H1 (cell line): ENCODE measurements around the gene SLC1A2. TPM values are rescaled to one million over a fixed set of nuclear protein-coding genes. Genes with fewer than 3 reads are reported as not detected.

Experiments used
- CTCF ChIA-PET: fragments of 300-600 bp; sonication (Branson Sonifier 250); formaldehyde crosslinking; loops from one replicate; lab custom pipeline; 2021; ENCODE audit not compliant: partially characterized antibody; lab: Charles Lee
- POLR2A ChIA-PET: fragments of 300-600 bp; sonication (Branson Sonifier 250); formaldehyde crosslinking; loops from one replicate; lab custom pipeline; 2021; ENCODE audit warnings: inconsistent platforms; ENCODE audit not compliant: partially characterized antibody; lab: Charles Lee
- DNase-seq, 2 experiments: peaks; one replicate each; pipeline versions ENCODE4 v3.0.0 to v3.0.0-alpha.2; 2010 to 2022; ENCODE audit warnings: low spot score in 2 of 2, low read depth in 1 of 2, mixed read lengths in 1 of 2
- FAIRE-seq: peaks from 2 replicates; lab custom pipeline; 2011; peaks lifted over from hg19 to GRCh38; lab: Jason Lieb, UNC
- H2AFZ ChIP-seq: 2 replicates; pipeline ENCODE4 v1.8.1; 2012; ENCODE audit warnings: low read length, inconsistent platforms
- H2AK5ac ChIP-seq: 2 replicates; pipeline ENCODE4 v1.6.1; 2013; ENCODE audit warnings: low read depth, low read length
- H2BK120ac ChIP-seq: replicated peaks from 2 replicates; pipeline ENCODE3; 2013; ENCODE audit warnings: low read depth, low read length, inconsistent platforms
- H2BK12ac ChIP-seq: 2 replicates; pipeline ENCODE4 v1.6.1; 2013; ENCODE audit warnings: low read depth, low read length
- H2BK15ac ChIP-seq: 2 replicates; pipeline ENCODE4 v1.6.1; 2013; ENCODE audit warnings: low read length
- H2BK20ac ChIP-seq: 2 replicates; pipeline ENCODE4 v1.6.1; 2013; ENCODE audit warnings: low read length
- H2BK5ac ChIP-seq: 2 replicates; pipeline ENCODE4 v1.6.1; 2013; ENCODE audit warnings: low read depth, low read length
- H3K14ac ChIP-seq: 2 replicates; pipeline ENCODE4 v1.6.1; 2013; ENCODE audit warnings: inconsistent platforms; ENCODE audit not compliant: insufficient read length
- H3K18ac ChIP-seq: 2 replicates; pipeline ENCODE4 v1.6.1; 2013; ENCODE audit warnings: low read length; ENCODE audit errors: extremely low read depth
- H3K23ac ChIP-seq: 2 replicates; pipeline ENCODE4 v1.6.1; 2013; ENCODE audit warnings: inconsistent platforms; ENCODE audit not compliant: insufficient read length
- H3K23me2 ChIP-seq: 2 replicates; pipeline ENCODE4 v1.6.1; 2013; ENCODE audit warnings: low read depth, low read length
- H3K27ac ChIP-seq: 2 replicates; pipeline ENCODE4 v1.6.1; 2011; ENCODE audit warnings: low read depth, low read length, inconsistent platforms
- H3K27me3 ChIP-seq, 4 experiments: replicated peaks in 1 of 4; 1 replicate in 1 of 4; 2 replicates in 3 of 4; pipeline versions ENCODE4 v1.6.1 to v1.8.1; 2011 to 2013; ENCODE audit warnings: low read length in 3 of 4, mild to moderate bottlenecking in 3 of 4, inconsistent platforms in 2 of 4, mixed read lengths in 2 of 4, moderate library complexity in 1 of 4; ENCODE audit not compliant: control insufficient read depth in 3 of 4, insufficient read depth in 3 of 4; ENCODE audit errors: extremely low read depth in 1 of 4
- H3K36me3 ChIP-seq, 4 experiments: 2 replicates each; pipeline versions ENCODE4 v1.6.1 to v1.8.1; 2011 to 2013; ENCODE audit warnings: mild to moderate bottlenecking in 4 of 4, low read length in 3 of 4, moderate library complexity in 2 of 4, control low read depth in 1 of 4, inconsistent platforms in 1 of 4; ENCODE audit not compliant: insufficient read depth in 4 of 4, control insufficient read depth in 2 of 4
- H3K4ac ChIP-seq: replicated peaks from 2 replicates; pipeline ENCODE3; 2013; ENCODE audit warnings: low read length, low read depth, mixed read lengths, inconsistent platforms; ENCODE audit not compliant: insufficient read length
- H3K4me1 ChIP-seq, 4 experiments: replicated peaks in 1 of 4; 1 replicate in 1 of 4; 2 replicates in 3 of 4; pipeline versions ENCODE4 v1.6.1 to v1.8.1; 2011 to 2013; ENCODE audit warnings: low read length in 3 of 4, inconsistent platforms in 2 of 4, mixed read lengths in 1 of 4; ENCODE audit not compliant: insufficient read depth in 4 of 4, control insufficient read depth in 3 of 4
- H3K4me2 ChIP-seq, 2 experiments: 2 replicates each; pipeline versions ENCODE4 v1.6.1 to v1.8.1; 2011 to 2013; ENCODE audit warnings: low read depth in 2 of 2, low read length in 2 of 2, control low read depth in 1 of 2, inconsistent platforms in 1 of 2, mild to moderate bottlenecking in 1 of 2; ENCODE audit not compliant: insufficient read depth in 1 of 2
- H3K4me3 ChIP-seq, 4 experiments: fragments of 200-600, 300-600 bp in 1 of 4; sonication (generic), shearing (Covaris generic), sonication (Bioruptor Twin) in 1 of 4; 2 replicates each; pipeline versions ENCODE4 v1.5.1 to v1.8.1; 2011 to 2016; ENCODE audit warnings: low read length in 4 of 4, low read depth in 3 of 4, control low read depth in 2 of 4, inconsistent platforms in 2 of 4, mild to moderate bottlenecking in 2 of 4, mixed read lengths in 1 of 4, moderate library complexity in 1 of 4; ENCODE audit not compliant: insufficient read depth in 2 of 4; ENCODE audit errors: extremely low read depth in 1 of 4
- H3K56ac ChIP-seq: replicated peaks from 2 replicates; pipeline ENCODE3; 2013; ENCODE audit warnings: low read depth, mild to moderate bottlenecking, mixed read lengths, low read length, inconsistent platforms; ENCODE audit not compliant: insufficient read length
- H3K79me1 ChIP-seq: 2 replicates; pipeline ENCODE4 v1.6.1; 2013; ENCODE audit warnings: low read depth, low read length, control low read depth
- H3K79me2 ChIP-seq, 2 experiments: 2 replicates each; pipeline versions ENCODE4 v1.6.1 to v1.8.1; 2012 to 2013; ENCODE audit warnings: low read length in 2 of 2, mild to moderate bottlenecking in 2 of 2, inconsistent platforms in 1 of 2; ENCODE audit not compliant: insufficient read depth in 2 of 2, control insufficient read depth in 1 of 2
- H3K9ac ChIP-seq, 4 experiments: replicated peaks in 1 of 4; 1 replicate in 1 of 4; 2 replicates in 3 of 4; pipeline versions ENCODE4 v1.6.1 to v1.8.1; 2011 to 2013; ENCODE audit warnings: low read depth in 3 of 4, low read length in 3 of 4, control low read depth in 2 of 4, mild to moderate bottlenecking in 2 of 4, moderate library complexity in 2 of 4, inconsistent platforms in 1 of 4; ENCODE audit errors: extremely low read depth in 1 of 4
- H3K9me3 ChIP-seq, 2 experiments: 2 replicates each; pipeline versions ENCODE4 v1.6.1 to v1.8.1; 2012 to 2013; ENCODE audit warnings: mild to moderate bottlenecking in 2 of 2, moderate library complexity in 2 of 2, control low read depth in 1 of 2, inconsistent platforms in 1 of 2, low read depth in 1 of 2, low read length in 1 of 2, mixed read lengths in 1 of 2; ENCODE audit not compliant: insufficient read depth in 2 of 2
- H4K20me1 ChIP-seq, 2 experiments: replicated peaks in 1 of 2; 2 replicates each; pipeline versions ENCODE3 to v1.8.1; 2011 to 2013; ENCODE audit warnings: inconsistent platforms in 2 of 2, low read length in 2 of 2, mild to moderate bottlenecking in 1 of 2; ENCODE audit not compliant: insufficient read depth in 2 of 2, control insufficient read depth in 1 of 2
- H4K5ac ChIP-seq: 2 replicates; pipeline ENCODE4 v1.6.1; 2013; ENCODE audit warnings: low read length, low read depth, mixed read lengths, inconsistent platforms; ENCODE audit not compliant: insufficient read length
- H4K8ac ChIP-seq: 2 replicates; pipeline ENCODE4 v1.8.0; 2013; ENCODE audit warnings: mild to moderate bottlenecking, moderate library complexity, low read length, inconsistent platforms; ENCODE audit not compliant: insufficient read depth; ENCODE audit errors: extremely low read depth
- H4K91ac ChIP-seq: replicated peaks from 2 replicates; pipeline ENCODE3; 2013; ENCODE audit warnings: low read length, mixed read lengths, inconsistent platforms; ENCODE audit not compliant: insufficient read length
- BACH1 ChIP-seq: IDR thresholded peaks from 2 replicates; pipeline ENCODE4 v1.6.1; 2012; ENCODE audit warnings: low read length, improper control_type of control experiment
- CHD1 ChIP-seq: IDR thresholded peaks from 2 replicates; pipeline ENCODE4 v1.6.1; 2012; ENCODE audit warnings: low read depth, low read length, improper control_type of control experiment
- E2F6 ChIP-seq: IDR thresholded peaks from 2 replicates; pipeline ENCODE4 v1.6.1; 2012; ENCODE audit warnings: inconsistent platforms
- EP300 ChIP-seq, 2 experiments: IDR thresholded peaks; 1 replicate in 1 of 2; 2 replicates in 1 of 2; pipeline ENCODE4 v1.6.1; 2011 to 2012; ENCODE audit warnings: low read depth in 2 of 2, low read length in 2 of 2, mild to moderate bottlenecking in 2 of 2, borderline replicate concordance in 1 of 2, inconsistent platforms in 1 of 2, moderate library complexity in 1 of 2
- JUN ChIP-seq: IDR thresholded peaks from 2 replicates; pipeline ENCODE4 v1.6.1; 2011; ENCODE audit warnings: low read depth, mild to moderate bottlenecking, improper control_type of control experiment, low read length
- KDM5A ChIP-seq: fragments of 200-600 bp; IDR thresholded peaks from 2 replicates; pipeline ENCODE4 v1.7.1; 2012; ENCODE audit warnings: mild to moderate bottlenecking, low read length, inconsistent platforms, mixed read lengths
- MAX ChIP-seq: IDR thresholded peaks from 2 replicates; pipeline ENCODE4 v1.6.1; 2012; ENCODE audit warnings: inconsistent platforms
- NANOG ChIP-seq: IDR thresholded peaks from 2 replicates; pipeline ENCODE4 v1.6.1; 2011; ENCODE audit warnings: low read length, low read depth, mild to moderate bottlenecking, inconsistent platforms; ENCODE audit not compliant: insufficient read depth, poor library complexity, severe bottlenecking
- SAP30 ChIP-seq: fragments of 300-600 bp; sonication (generic); IDR thresholded peaks from 2 replicates; pipeline ENCODE4 v1.7.1; 2012; ENCODE audit warnings: low read length, moderate library complexity, mild to moderate bottlenecking, inconsistent platforms; ENCODE audit not compliant: insufficient read depth, insufficient replicate concordance
- SP2 ChIP-seq: IDR thresholded peaks from 2 replicates; pipeline ENCODE4 v1.6.1; 2012; ENCODE audit warnings: mild to moderate bottlenecking, low read length, inconsistent platforms
- SUZ12 ChIP-seq: fragments of 200-600 bp; sonication (generic); IDR thresholded peaks from 2 replicates; pipeline ENCODE4 v1.6.1; 2012; ENCODE audit warnings: mild to moderate bottlenecking, inconsistent platforms, low read length, moderate library complexity, mixed read lengths
- TCF12 ChIP-seq: IDR thresholded peaks from 2 replicates; pipeline ENCODE4 v1.6.1; 2011; ENCODE audit warnings: low read depth, mild to moderate bottlenecking, low read length
- WGBS, 2 experiments: shearing (Covaris generic) in 1 of 2; methylation state at CpG; one replicate each; pipeline versions ENCODE4 v1.1.6 to v1.1.7; 2013 to 2015; ENCODE audit warnings: low lambda C conversion rate in 2 of 2, mixed read lengths in 2 of 2, inconsistent platforms in 1 of 2, low coverage in 1 of 2, missing lambda C conversion rate in 1 of 2; ENCODE audit not compliant: insufficient replicate concordance in 2 of 2, insufficient coverage in 1 of 2, insufficient read length in 1 of 2; ENCODE audit errors: extremely low coverage in 1 of 2, missing lambda C conversion rate in 1 of 2; 5-methylcytosine and 5-hydroxymethylcytosine counted together
- polyA plus RNA-seq, 7 experiments: library from polyadenylated mRNA; depleted of rRNA in 3 of 7; stranded (reverse) in 5 of 7; unstranded in 2 of 7; fragments of >200 nt in 5 of 7; fragments of 200-250 nt in 2 of 7; gene quantifications; 1 replicate in 5 of 7; 2 replicates in 1 of 7; 4 replicates in 1 of 7; pipeline versions ENCODE4 v1.2.1 to v1.2.3, GENCODE V29; 2011 to 2013; ENCODE audit warnings: missing spikeins in 2 of 7, mixed read lengths in 2 of 7
- total RNA-seq: library from RNA; stranded (reverse); fragmentation: NEBNext Ultra II Directional; extraction: Animal tissue kit (Norgen Biotek cat#: 25700); gene quantifications from 2 replicates; pipeline ENCODE4 v1.2.1, GENCODE V29; 2021

Gene SLC1A2
- total and polyA plus RNA-seq, 2 of the 8 experiments (the other 6 are each of a cell fraction or from before 2014, with no cell fraction given): 0.57 to 1.2 TPM

DNA sequence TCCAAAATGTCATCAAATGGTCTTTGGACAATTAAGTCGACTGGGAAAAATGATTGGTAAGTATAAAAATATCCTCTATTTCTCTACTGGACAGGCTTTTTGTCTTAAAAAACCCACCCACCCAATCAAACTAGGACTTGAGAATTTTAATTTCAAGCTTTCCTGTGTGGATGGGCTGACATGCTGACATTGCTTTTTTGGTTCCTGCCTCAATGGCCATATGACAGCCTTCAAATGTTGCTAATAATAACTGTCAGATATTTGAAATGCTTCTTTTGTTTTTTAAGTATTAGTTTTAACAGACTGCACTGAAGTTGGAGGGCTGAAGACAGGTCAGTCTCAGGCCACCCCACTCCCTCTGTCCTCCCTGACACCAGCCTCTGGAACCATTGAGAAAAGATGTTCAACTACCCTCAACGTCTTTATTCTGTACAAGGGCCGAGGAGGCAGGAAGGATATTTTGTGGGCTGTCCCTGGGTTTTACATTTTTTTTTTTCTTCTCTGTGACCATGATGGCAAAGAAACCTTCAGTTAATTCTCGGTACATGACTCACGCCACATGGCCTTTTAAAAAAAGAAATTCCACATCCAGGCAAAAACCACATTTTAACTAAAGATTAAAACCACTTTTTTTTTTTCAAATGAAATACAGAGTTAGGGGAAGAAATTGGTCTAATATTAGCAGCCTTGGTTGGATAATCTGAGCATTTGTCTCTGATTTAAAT lies 130.4 kb downstream of the SLC1A2 start:
- Histone ChIP-seq H4K5ac (no peak overlapping the region), H2AFZ (no peak overlapping the region), H4K91ac (no peak overlapping the region), H3K23me2 (no peaks in the 10 kb centered on the region), H4K20me1 (no peaks in the 10 kb centered on the region), H3K79me2 (no peaks in the 10 kb centered on the region), H3K79me1 (no peaks in the 10 kb centered on the region), H3K4me3 (no peak overlapping the region), H3K4me1 (no peaks in the 10 kb centered on the region; a peak in 1 of 7 replicates), H2BK120ac (no peak overlapping the region), H3K4ac (no peak overlapping the region), H3K9me3 (no peaks in the 10 kb centered on the region), H3K9ac (no peak overlapping the region), H2BK12ac (no peak overlapping the region), H2BK5ac (no peak overlapping the region), H2BK15ac (no peak overlapping the region), H3K23ac (no peak overlapping the region), H3K27me3 (no peaks in the 10 kb centered on the region), H3K56ac (no peak overlapping the region), H3K36me3 (no peaks in the 10 kb centered on the region), H2AK5ac (no peak overlapping the region), H4K8ac (no peak overlapping the region), H2BK20ac (no peak overlapping the region), H3K4me2 (no peak overlapping the region), H3K14ac (no peak overlapping the region), H3K27ac (no peak overlapping the region), H3K18ac (no peak overlapping the region)
- 97% methylated on average over 5 of the region's 5 CpGs; no CpG with 5 or more reads in 1 of the 2 experiments for WGBS, 2 experiments
- POLR2A ChIA-PET: no interaction called here
- CTCF ChIA-PET: interaction anchor here (1.0 to 1.2 kb wide), 2 partner anchors 11 to 17 kb away, joined by 3 read pairs; no protein-coding TSS in a partner anchor
- FAIRE-seq (no peak), DNase-seq (no peak)
- TF ChIP-seq KDM5A: no peak
- no peak for TF ChIP-seq CHD1
- no peak for TF ChIP-seq BACH1
- TF ChIP-seq SUZ12: no peak
- TF ChIP-seq NANOG: no peak
- no peak for TF ChIP-seq TCF12
- no peak for TF ChIP-seq SP2
- TF ChIP-seq SAP30: no peak
- no peak for TF ChIP-seq E2F6
- TF ChIP-seq JUN: no peak
- no peak for TF ChIP-seq EP300 (IDR thresholded peaks at IDR 0.05; ENCODE audit: borderline replicate concordance in 1 of 2, low read depth in 2 of 2, low read length in 2 of 2)
- TF ChIP-seq MAX: no peak
